ENCODE data around the gene SLC35F5. TPM values are rescaled to one million over a fixed set of nuclear protein-coding genes. Genes with fewer than 3 reads are reported as not detected.

SLC35F5 gene
- total and polyA plus RNA-seq, 2 of the 13 experiments (the other 11 are each of a cell fraction or from before 2014, with no cell fraction given), result 139 to 174 TPM

DNA sequence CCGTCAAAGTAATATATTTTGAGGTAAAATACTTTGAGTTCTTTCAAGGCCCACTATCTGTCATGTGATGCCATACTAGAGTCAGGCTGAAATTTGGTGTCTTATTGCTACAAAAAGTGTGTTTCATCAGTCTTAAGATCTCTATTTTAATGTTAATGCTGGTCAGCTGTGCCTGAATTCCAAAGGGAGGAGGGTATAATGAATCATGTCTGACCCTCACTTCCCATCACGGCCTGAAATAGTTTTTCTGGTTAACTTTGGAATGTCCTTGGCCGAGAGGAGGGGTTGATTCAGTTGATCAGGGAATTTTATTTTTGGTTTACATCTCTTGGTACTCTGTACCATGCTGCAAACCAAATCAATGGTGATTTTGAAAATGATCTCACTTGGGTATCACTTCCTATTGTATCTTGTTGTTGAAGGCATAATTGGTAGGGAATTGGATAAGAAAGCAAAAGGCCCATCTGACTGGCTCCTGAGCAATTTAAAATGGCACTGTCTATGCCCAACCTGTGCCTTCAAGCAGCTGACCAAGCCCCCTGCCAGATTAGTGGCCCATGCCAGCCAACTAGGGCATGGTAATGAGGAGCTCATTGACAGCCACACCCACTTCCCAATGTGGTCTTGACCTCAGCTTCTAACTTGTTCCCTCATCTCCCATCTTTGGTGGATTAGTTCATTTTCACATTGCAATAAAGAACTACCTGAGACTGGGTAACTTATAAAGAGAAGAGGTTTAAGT lies 6.1 kb upstream of the SLC35F5 start (continued):
- TF ChIP-seq RERE (CRISPR knock-in tag; IDR thresholded peaks at IDR 0.05; ENCODE audit: low read depth) (no peak), TIGD3 (CRISPR knock-in tag; IDR thresholded peaks at IDR 0.05; ENCODE audit: borderline replicate concordance) (no peak), ZNF317 (CRISPR knock-in tag; IDR thresholded peaks at IDR 0.05) (no peak), ELF4 (CRISPR knock-in tag; IDR thresholded peaks at IDR 0.05; ENCODE audit: borderline replicate concordance) (no peak), TBX3 (IDR thresholded peaks at IDR 0.05; ENCODE audit: borderline replicate concordance) (no peak), TEF (CRISPR knock-in tag; IDR thresholded peaks at IDR 0.05) (no peak), ZNF143 (CRISPR knock-in tag; IDR thresholded peaks at IDR 0.05) (no peak), KLF12 (CRISPR knock-in tag; IDR thresholded peaks at IDR 0.05; ENCODE audit: borderline replicate concordance) (no peak), AHDC1 (CRISPR knock-in tag; IDR thresholded peaks at IDR 0.05; ENCODE audit: borderline replicate concordance) (no peak), PHF21A (CRISPR knock-in tag; IDR thresholded peaks at IDR 0.05) (no peak), ZMYM2 (CRISPR knock-in tag; IDR thresholded peaks at IDR 0.05) (no peak)
